ENCODE data around the gene MAST4.

MAST4 gene

DNA sequence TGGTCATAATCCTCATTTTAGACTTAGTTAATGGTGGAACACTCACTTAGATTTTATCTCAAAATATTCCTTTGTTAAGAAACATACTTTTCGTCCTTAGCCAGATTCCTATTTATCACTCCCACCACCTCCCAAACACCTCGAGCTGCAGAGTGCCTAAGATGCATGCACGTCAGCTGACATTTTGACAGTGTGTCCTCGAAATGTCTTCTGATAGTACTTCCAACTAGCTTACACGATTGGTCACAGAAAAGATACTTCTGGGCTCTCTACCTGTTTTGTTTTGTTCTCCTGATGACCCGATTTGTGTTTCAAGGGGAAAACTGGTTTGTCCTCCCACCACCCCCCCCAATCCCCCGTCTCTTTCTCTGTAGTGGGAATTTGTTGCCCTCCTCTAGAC is 230.1 kb downstream of the MAST4 start:
- no peak overlapping the region for H3K4me3 ChIP-seq (ENCODE audit: low read length)
- 0 out of 2 replicates have a peak, but pooled peaks cover 6% of the 10 kb centered on the region for H3F3A ChIP-seq (ENCODE audit: insufficient read depth, low read length)
- no peaks in the 10 kb centered on the region for H3K9me2 ChIP-seq (replicated peaks; ENCODE audit: insufficient read depth, low read length)
- H4K20me1 ChIP-seq (ENCODE audit: insufficient read depth, low read length), result no peaks in the 10 kb centered on the region
- H3K27me3 ChIP-seq (replicated peaks; ENCODE audit: insufficient read depth, low read length), result peaks cover 12% of the 10 kb centered on the region; the same call in 1 of the 2 replicates
- no peaks in the 10 kb centered on the region for H3K79me2 ChIP-seq (ENCODE audit: low read length)
- no peaks in the 10 kb centered on the region for H3K36me3 ChIP-seq (replicated peaks; ENCODE audit: insufficient read depth, low read length)
- H3K9me3 ChIP-seq (replicated peaks; ENCODE audit: insufficient read depth, low read length), result no peaks in the 10 kb centered on the region
- H2AFZ ChIP-seq (ENCODE audit: low read length), result no peak overlapping the region
- TF ChIP-seq EZH2phosphoT487 (IDR thresholded peaks at IDR 0.05; ENCODE audit: low read length) (no peak), EZH2 (optimal IDR thresholded peaks at IDR 0.05; ENCODE audit: low read depth, low read length) (no peak), CTCF (IDR thresholded peaks at IDR 0.05; ENCODE audit: low read length) (no peak)
- H3K27ac ChIP-seq (ENCODE audit: low read length), result no peak overlapping the region
- no peak overlapping the region for H3K9ac ChIP-seq (ENCODE audit: low read length)
- no peak for DNase-seq
- H3K4me2 ChIP-seq (ENCODE audit: low read depth, low read length), result no peak overlapping the region
- peaks cover 16% of the 10 kb centered on the region for H3K4me1 ChIP-seq (ENCODE audit: low read length)

DNA sequence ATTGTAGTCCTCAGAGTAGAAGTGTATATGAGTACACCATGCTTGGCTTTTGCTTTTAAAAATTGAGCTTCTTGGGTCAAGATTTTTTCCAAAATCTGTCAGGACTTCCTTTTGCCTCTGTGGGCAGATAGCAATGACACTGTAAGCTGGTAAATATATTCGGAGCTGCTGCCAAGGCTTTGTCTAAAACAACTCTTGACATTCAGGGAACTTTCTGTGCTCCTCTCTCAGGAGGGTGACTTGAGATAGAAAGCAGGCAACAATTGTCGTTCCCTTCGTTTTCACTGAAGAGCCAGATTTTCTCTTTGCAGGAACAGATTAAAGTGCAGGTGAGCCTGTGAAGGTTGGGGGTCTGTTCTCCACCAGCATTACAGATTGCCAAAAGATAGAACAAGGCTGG is 230.5 kb downstream of the MAST4 start:
- no peak for DNase-seq
- no peaks in the 10 kb centered on the region for H4K20me1 ChIP-seq (ENCODE audit: insufficient read depth, low read length)
- no peak overlapping the region for H3K4me3 ChIP-seq (ENCODE audit: low read length)
- H2AFZ ChIP-seq (ENCODE audit: low read length), result no peak overlapping the region
- H3K4me2 ChIP-seq (ENCODE audit: low read depth, low read length), result no peak overlapping the region
- 0 out of 2 replicates have a peak, but pooled peaks cover 6% of the 10 kb centered on the region for H3F3A ChIP-seq (ENCODE audit: insufficient read depth, low read length)
- H3K9me3 ChIP-seq (replicated peaks; ENCODE audit: insufficient read depth, low read length), result no peaks in the 10 kb centered on the region
- no peak overlapping the region for H3K27ac ChIP-seq (ENCODE audit: low read length)
- H3K9me2 ChIP-seq (replicated peaks; ENCODE audit: insufficient read depth, low read length), result no peaks in the 10 kb centered on the region
- H3K79me2 ChIP-seq (ENCODE audit: low read length), result no peaks in the 10 kb centered on the region
- H3K27me3 ChIP-seq (replicated peaks; ENCODE audit: insufficient read depth, low read length), result peaks cover 15% of the 10 kb centered on the region; the same call in 1 of the 2 replicates
- H3K4me1 ChIP-seq (ENCODE audit: low read length), result peaks cover 16% of the 10 kb centered on the region
- no peaks in the 10 kb centered on the region for H3K36me3 ChIP-seq (replicated peaks; ENCODE audit: insufficient read depth, low read length)
- TF ChIP-seq EZH2phosphoT487 (IDR thresholded peaks at IDR 0.05; ENCODE audit: low read length), result no peak
- TF ChIP-seq EZH2 (optimal IDR thresholded peaks at IDR 0.05; ENCODE audit: low read depth, low read length), result no peak
- TF ChIP-seq CTCF (IDR thresholded peaks at IDR 0.05; ENCODE audit: low read length), result no peak
- no peak overlapping the region for H3K9ac ChIP-seq (ENCODE audit: low read length)

DNA sequence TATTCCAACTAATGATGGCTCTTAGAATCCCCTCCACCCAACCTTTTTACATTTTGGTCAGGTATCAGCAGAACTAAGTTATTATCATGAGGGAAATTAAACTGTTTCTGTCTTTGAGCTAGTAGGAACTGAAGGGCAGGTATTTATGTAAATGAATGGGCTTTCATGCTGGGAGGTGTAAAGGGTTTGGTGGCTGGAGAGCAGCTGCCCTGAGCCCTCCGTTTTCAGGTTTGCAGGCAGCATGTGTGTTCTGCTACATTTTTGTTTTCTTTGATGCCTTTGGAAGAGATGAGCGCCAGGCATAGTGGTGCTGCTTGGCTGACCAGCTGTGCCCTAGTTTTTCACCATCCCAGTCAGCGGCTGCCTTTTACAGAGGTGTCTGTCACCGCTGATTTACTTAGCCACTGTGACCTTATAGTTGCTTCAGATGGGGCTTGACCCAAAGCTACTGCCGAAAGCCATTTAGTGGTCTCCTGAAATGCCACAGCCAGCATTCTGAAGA is 231.9 kb downstream of the MAST4 start:
- peak; percentile 12 for DNase-seq
- Histone ChIP-seq H3K4me2 (ENCODE audit: low read depth, low read length) (peak overlapping the region; percentile 28; the same call in 1 of the 2 replicates), H3K4me1 (ENCODE audit: low read length) (peaks cover 16% of the 10 kb centered on the region)

More for the DNA sequence above, 231.9 kb downstream of the MAST4 start:
- Histone ChIP-seq H3K36me3 (replicated peaks; ENCODE audit: insufficient read depth, low read length) (no peaks in the 10 kb centered on the region), H3K27me3 (replicated peaks; ENCODE audit: insufficient read depth, low read length) (peaks cover 15% of the 10 kb centered on the region; the same call in 1 of the 2 replicates), H3F3A (ENCODE audit: insufficient read depth, low read length) (0 out of 2 replicates have a peak, but pooled peaks cover 6% of the 10 kb centered on the region), H3K9ac (ENCODE audit: low read length) (no peak overlapping the region), H2AFZ (ENCODE audit: low read length) (no peak overlapping the region), H3K9me2 (replicated peaks; ENCODE audit: insufficient read depth, low read length) (no peaks in the 10 kb centered on the region), H3K27ac (ENCODE audit: low read length) (no peak overlapping the region), H3K4me3 (ENCODE audit: low read length) (no peak overlapping the region), H4K20me1 (ENCODE audit: insufficient read depth, low read length) (no peaks in the 10 kb centered on the region), H3K9me3 (replicated peaks; ENCODE audit: insufficient read depth, low read length) (no peaks in the 10 kb centered on the region), H3K79me2 (ENCODE audit: low read length) (no peaks in the 10 kb centered on the region)
- no peak for TF ChIP-seq EZH2 (optimal IDR thresholded peaks at IDR 0.05; ENCODE audit: low read depth, low read length)
- no peak for TF ChIP-seq EZH2phosphoT487 (IDR thresholded peaks at IDR 0.05; ENCODE audit: low read length)
- TF ChIP-seq CTCF (IDR thresholded peaks at IDR 0.05; ENCODE audit: low read length), result no peak

Measured in MM.1S (cell line).